Ovary (tissue), 3 donors: ENCODE data around the gene RGS12.

Experiments used
- CTCF ChIP-seq, 3 donors: fragments of 450-650 bp in 2 of 3; fragments of 200-600 bp in 1 of 3; IDR thresholded peaks; one replicate each; pipeline versions ENCODE4 v1.5.1 to v1.8.0; 2016 to 2022; ENCODE audit warnings: antibody characterized with exemption in 3 of 3, mild to moderate bottlenecking in 1 of 3
- EP300 ChIP-seq: sonication (generic); formaldehyde crosslinking; IDR thresholded peaks from one replicate; pipeline ENCODE4 v1.6.1; 2017; ENCODE audit warnings: antibody characterized with exemption
- donor health status: DM: no; HTN: no; CAD: no.

- TF ChIP-seq EP300 (no peak), CTCF (IDR thresholded peaks at IDR 0.05) (no peak)
Observed at GRCh38 chr4:3318561-3319021, 25.8 kb downstream of the RGS12 start.
